SK-N-SH (cell line): Measurements from ENCODE around the gene NTNG1. TPM values are rescaled to one million over a fixed set of nuclear protein-coding genes. Genes with fewer than 3 reads are reported as not detected.

Source experiments
- CTCF ChIA-PET: fragments of 300-600, 350-600 bp; formaldehyde crosslinking; extraction: SDS; loops from one replicate; lab custom pipeline; 2021; lab: Yijun Ruan, JAX
- POLR2A ChIA-PET: fragments of 350-600 bp; sonication (Branson Sonifier 250); formaldehyde crosslinking; extraction: SDS; loops from one replicate; lab custom pipeline; 2020; ENCODE audit warnings: antibody characterized with exemption, inconsistent platforms; lab: Yijun Ruan, JAX
- DNase-seq: peaks from one replicate; pipeline ENCODE4 v3.0.0; 2012
- H2AFZ ChIP-seq: fragments of 200-600 bp; sonication (generic); 2 replicates; pipeline ENCODE4 v1.8.1; 2016; ENCODE audit warnings: antibody characterized with exemption, mild to moderate bottlenecking, low read depth
- H3F3A ChIP-seq: fragments of 200-600 bp; sonication (generic); replicated peaks from 2 replicates; pipeline ENCODE3; 2016; ENCODE audit warnings: antibody characterized with exemption, mild to moderate bottlenecking; ENCODE audit not compliant: insufficient read depth
- H3K27ac ChIP-seq, 2 experiments: fragments of 200-500 bp in 1 of 2; fragments of 200-600 bp in 1 of 2; sonication (Bioruptor generic) in 1 of 2; sonication (generic), shearing (Covaris generic) in 1 of 2; 2 replicates each; pipeline versions ENCODE4 v1.5.1 to v1.6.1; 2014 to 2016; ENCODE audit warnings: low read depth in 2 of 2, inconsistent platforms in 1 of 2, low read length in 1 of 2, mild to moderate bottlenecking in 1 of 2, mixed read lengths in 1 of 2
- H3K27me3 ChIP-seq: fragments of 200-600 bp; sonication (generic), shearing (Covaris generic); 2 replicates; pipeline ENCODE4 v1.6.1; 2016; ENCODE audit warnings: mixed run types; ENCODE audit not compliant: insufficient read depth
- H3K36me3 ChIP-seq, 2 experiments: fragments of 200-500 bp in 1 of 2; fragments of 200-600 bp in 1 of 2; sonication (Bioruptor generic) in 1 of 2; sonication (generic) in 1 of 2; replicated peaks in 1 of 2; 2 replicates each; pipeline versions ENCODE3 to v1.5.1; 2014 to 2016; ENCODE audit warnings: low read length in 1 of 2, mild to moderate bottlenecking in 1 of 2; ENCODE audit not compliant: insufficient read depth in 2 of 2, control insufficient read depth in 1 of 2
- H3K4me1 ChIP-seq, 2 experiments: fragments of 200-500 bp in 1 of 2; fragments of 200-600 bp in 1 of 2; sonication (Bioruptor generic) in 1 of 2; sonication (generic), shearing (Covaris generic) in 1 of 2; 2 replicates each; pipeline versions ENCODE4 v1.5.1 to v1.6.1; 2014 to 2016; ENCODE audit warnings: low read depth in 1 of 2, low read length in 1 of 2, mixed run types in 1 of 2; ENCODE audit not compliant: insufficient read depth in 2 of 2, control insufficient read depth in 1 of 2
- H3K4me2 ChIP-seq: fragments of 200-600 bp; sonication (generic), shearing (Covaris generic); 2 replicates; pipeline ENCODE4 v1.6.1; 2017; ENCODE audit warnings: mixed run types
- H3K4me3 ChIP-seq, 2 experiments: fragments of 200-500 bp in 1 of 2; fragments of 200-600 bp in 1 of 2; sonication (Bioruptor generic) in 1 of 2; sonication (generic), shearing (Covaris generic) in 1 of 2; 2 replicates each; pipeline versions ENCODE4 v1.5.1 to v1.8.1; 2014 to 2016; ENCODE audit warnings: low read depth in 2 of 2, inconsistent platforms in 1 of 2, low read length in 1 of 2, mild to moderate bottlenecking in 1 of 2, mixed read lengths in 1 of 2, moderate library complexity in 1 of 2
- H3K79me2 ChIP-seq: fragments of 200-600 bp; sonication (generic); 2 replicates; pipeline ENCODE4 v1.8.1; 2017; ENCODE audit warnings: mild to moderate bottlenecking; ENCODE audit not compliant: insufficient read depth
- H3K9ac ChIP-seq: fragments of 200-600 bp; sonication (generic); 2 replicates; pipeline ENCODE4 v1.6.1; 2017; ENCODE audit warnings: mixed run types
- H3K9me2 ChIP-seq: fragments of 200-600 bp; sonication (generic); 2 replicates; pipeline ENCODE4 v1.6.1; 2017; ENCODE audit warnings: mixed run types
- H3K9me3 ChIP-seq: fragments of 200-600 bp; sonication (generic); 2 replicates; pipeline ENCODE4 v1.6.1; 2017; ENCODE audit warnings: mixed run types, mild to moderate bottlenecking, moderate library complexity
- H4K20me1 ChIP-seq: fragments of 200-600 bp; sonication (generic); 2 replicates; pipeline ENCODE4 v1.6.1; 2017; ENCODE audit warnings: mild to moderate bottlenecking, mixed run types; ENCODE audit not compliant: insufficient read depth
- CHD2 ChIP-seq: fragments of 150-350 bp; IDR thresholded peaks from 2 replicates; pipeline ENCODE4 v1.6.1; 2018; ENCODE audit warnings: low read length; ENCODE audit not compliant: partially characterized antibody
- ELF1 ChIP-seq: IDR thresholded peaks from 2 replicates; pipeline ENCODE4 v1.4.0; 2012
- EP300 ChIP-seq, 2 experiments: IDR thresholded peaks; 2 replicates each; pipeline versions ENCODE4 v1.4.0 to v1.6.1; 2012; ENCODE audit warnings: borderline replicate concordance in 1 of 2, low read depth in 1 of 2, low read length in 1 of 2
- FOSL2 ChIP-seq: IDR thresholded peaks from 2 replicates; pipeline ENCODE4 v1.4.0; 2012; ENCODE audit warnings: low read depth, mild to moderate bottlenecking, moderate library complexity, borderline replicate concordance
- FOXJ3 ChIP-seq: sonication (generic); formaldehyde crosslinking; IDR thresholded peaks from 2 replicates; pipeline ENCODE4 v1.5.1; 2020; ENCODE audit warnings: mild to moderate bottlenecking, missing genetic modification reagents
- GABPA ChIP-seq: IDR thresholded peaks from 2 replicates; pipeline ENCODE4 v1.4.0; 2012; ENCODE audit warnings: low read depth, mild to moderate bottlenecking
- GATA2 ChIP-seq: sonication (generic); formaldehyde crosslinking; IDR thresholded peaks from 2 replicates; pipeline ENCODE4 v1.5.0; 2020; ENCODE audit warnings: mild to moderate bottlenecking, missing genetic modification reagents
- JUND ChIP-seq: IDR thresholded peaks from 2 replicates; pipeline ENCODE4 v1.4.0; 2012
- MXI1 ChIP-seq: IDR thresholded peaks from 2 replicates; pipeline ENCODE4 v1.6.1; 2012; ENCODE audit warnings: mild to moderate bottlenecking, low read depth, low read length, improper control_type of control experiment
- NFIC ChIP-seq: IDR thresholded peaks from 2 replicates; pipeline ENCODE4 v1.4.0; 2012; ENCODE audit warnings: borderline replicate concordance
- RCOR1 ChIP-seq: fragments of 150-350 bp; IDR thresholded peaks from 2 replicates; pipeline ENCODE4 v1.6.1; 2017; ENCODE audit warnings: antibody characterized with exemption, low read length
- RFX5 ChIP-seq: IDR thresholded peaks from 2 replicates; pipeline ENCODE4 v1.6.1; 2012; ENCODE audit warnings: mild to moderate bottlenecking, improper control_type of control experiment, low read length
- SIN3A ChIP-seq: IDR thresholded peaks from 2 replicates; pipeline ENCODE4 v1.6.1; 2012; ENCODE audit warnings: low read depth, mild to moderate bottlenecking, low read length, moderate library complexity, borderline replicate concordance
- SMC3 ChIP-seq: IDR thresholded peaks from 2 replicates; pipeline ENCODE4 v1.6.1; 2012; ENCODE audit warnings: low read depth, low read length, improper control_type of control experiment
- TCF12 ChIP-seq: IDR thresholded peaks from 2 replicates; pipeline ENCODE4 v1.4.0; 2012
- WGBS: methylation state at CpG from one replicate; pipeline ENCODE4 v1.1.6; 2017; ENCODE audit warnings: low lambda C conversion rate; 5-methylcytosine and 5-hydroxymethylcytosine counted together
- polyA plus RNA-seq, 3 experiments: library from polyadenylated mRNA; depleted of rRNA; stranded (reverse); fragments of >200 nt; gene quantifications; 2 replicates each; pipeline ENCODE4 v1.2.3, GENCODE V29; 2012
- TF ChIP-seq, protein P1 (sequence below): IDR thresholded peaks from 2 replicates; pipeline ENCODE4 v1.4.0; 2012; ENCODE audit warnings: low read depth, borderline replicate concordance
- TF ChIP-seq, protein P2 (sequence below): IDR thresholded peaks from 2 replicates; pipeline ENCODE4 v1.4.0; 2012; ENCODE audit warnings: low read depth
- TF ChIP-seq, protein P3 (sequence below): IDR thresholded peaks from 2 replicates; pipeline ENCODE4 v1.6.1; 2012; ENCODE audit warnings: mild to moderate bottlenecking, low read depth, low read length, moderate library complexity

NTNG1 gene
- polyA plus RNA-seq, 1 of the 3 experiments (the other 2 are of a cell fraction), result 0.03 TPM

DNA sequence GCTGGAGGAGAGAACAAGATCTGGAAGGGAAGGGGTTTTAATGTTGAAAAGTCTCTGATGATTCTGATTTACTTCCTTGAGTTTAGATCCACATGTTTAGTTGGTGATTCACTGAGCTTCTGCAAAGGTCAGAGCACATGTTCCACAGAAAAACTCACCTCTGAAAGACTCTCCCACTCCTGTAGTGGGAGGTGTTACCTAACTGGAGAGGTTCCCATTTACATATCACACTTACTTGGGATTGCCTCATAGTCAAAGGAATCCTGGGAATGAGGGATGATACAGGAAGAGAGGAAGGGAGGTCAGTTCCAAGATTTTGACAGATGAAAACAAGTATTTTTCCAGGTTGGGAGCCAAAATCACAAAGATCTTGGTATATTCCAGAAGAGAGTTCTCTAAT is 2.7 kb upstream of the NTNG1 start (continued):
- TF ChIP-seq, protein P1, sequence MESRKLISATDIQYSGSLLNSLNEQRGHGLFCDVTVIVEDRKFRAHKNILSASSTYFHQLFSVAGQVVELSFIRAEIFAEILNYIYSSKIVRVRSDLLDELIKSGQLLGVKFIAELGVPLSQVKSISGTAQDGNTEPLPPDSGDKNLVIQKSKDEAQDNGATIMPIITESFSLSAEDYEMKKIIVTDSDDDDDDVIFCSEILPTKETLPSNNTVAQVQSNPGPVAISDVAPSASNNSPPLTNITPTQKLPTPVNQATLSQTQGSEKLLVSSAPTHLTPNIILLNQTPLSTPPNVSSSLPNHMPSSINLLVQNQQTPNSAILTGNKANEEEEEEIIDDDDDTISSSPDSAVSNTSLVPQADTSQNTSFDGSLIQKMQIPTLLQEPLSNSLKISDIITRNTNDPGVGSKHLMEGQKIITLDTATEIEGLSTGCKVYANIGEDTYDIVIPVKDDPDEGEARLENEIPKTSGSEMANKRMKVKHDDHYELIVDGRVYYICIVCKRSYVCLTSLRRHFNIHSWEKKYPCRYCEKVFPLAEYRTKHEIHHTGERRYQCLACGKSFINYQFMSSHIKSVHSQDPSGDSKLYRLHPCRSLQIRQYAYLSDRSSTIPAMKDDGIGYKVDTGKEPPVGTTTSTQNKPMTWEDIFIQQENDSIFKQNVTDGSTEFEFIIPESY, result no peak
- TF ChIP-seq EP300 (IDR thresholded peaks at IDR 0.05; ENCODE audit: borderline replicate concordance in 1 of 2, low read depth in 1 of 2, low read length in 1 of 2) (no peak), MXI1 (no peak), FOSL2 (no peak), GABPA (no peak), NFIC (no peak), SIN3A (no peak), GATA2 (no peak)

DNA sequence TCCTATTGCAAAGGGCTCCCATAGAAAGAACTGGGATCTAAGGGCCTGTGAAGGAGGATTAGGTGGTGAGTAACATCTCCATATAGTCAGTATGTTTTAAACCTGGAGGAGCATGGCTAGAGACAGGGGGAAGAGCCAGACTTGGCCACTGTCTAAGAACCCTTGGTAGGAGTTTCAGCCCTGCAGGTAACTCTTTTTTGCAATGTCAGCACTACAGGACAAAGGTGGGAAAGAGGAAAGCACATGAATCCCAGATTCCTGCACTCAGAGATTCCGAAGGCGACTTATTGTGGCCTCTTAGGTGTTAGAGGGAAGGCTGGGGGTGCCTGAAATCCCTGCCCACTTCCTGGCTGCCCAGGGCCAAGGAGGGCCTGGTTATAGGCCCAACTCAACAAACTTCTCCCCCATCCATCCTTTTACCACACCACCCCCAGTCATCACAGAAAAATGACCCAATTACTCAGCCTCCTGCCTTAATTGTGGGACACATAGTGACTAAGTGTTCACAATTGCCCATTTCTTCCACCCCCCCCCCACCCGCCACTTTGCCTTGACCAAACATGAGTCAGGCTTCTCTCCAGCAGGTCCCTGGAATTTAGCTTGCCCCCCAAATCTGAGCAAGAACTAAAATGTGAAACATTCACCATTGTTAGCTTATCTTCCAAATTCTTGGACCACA is 1.9 kb upstream of the NTNG1 start:
- Histone ChIP-seq H3K27me3 (peaks cover 11% of the 10 kb centered on the region; the same call in 1 of the 2 replicates), H3K9ac (no peak overlapping the region), H3K9me2 (no peaks in the 10 kb centered on the region), H3K4me1 (peaks cover 0 to 13% of the 10 kb centered on the region in 2 experiments; a peak in 2 of 4 replicates), H3F3A (no peaks in the 10 kb centered on the region), H3K4me2 (no peak overlapping the region), H3K27ac (no peak overlapping the region), H3K9me3 (no peaks in the 10 kb centered on the region), H3K4me3 (no peak overlapping the region), H2AFZ (no peak overlapping the region), H3K79me2 (no peaks in the 10 kb centered on the region), H3K36me3 (no peaks in the 10 kb centered on the region), H4K20me1 (no peaks in the 10 kb centered on the region)
- 65% methylated on average over 3 of the region's 3 CpGs for WGBS
- no peak for TF ChIP-seq SIN3A
- ChIA-PET CTCF (interaction anchor here (1.0 kb wide), 2 partner anchors 180 to 390 kb away, joined by 3 read pairs; no protein-coding TSS in a partner anchor), POLR2A (no interaction called here)
- no peak for DNase-seq

DNA sequence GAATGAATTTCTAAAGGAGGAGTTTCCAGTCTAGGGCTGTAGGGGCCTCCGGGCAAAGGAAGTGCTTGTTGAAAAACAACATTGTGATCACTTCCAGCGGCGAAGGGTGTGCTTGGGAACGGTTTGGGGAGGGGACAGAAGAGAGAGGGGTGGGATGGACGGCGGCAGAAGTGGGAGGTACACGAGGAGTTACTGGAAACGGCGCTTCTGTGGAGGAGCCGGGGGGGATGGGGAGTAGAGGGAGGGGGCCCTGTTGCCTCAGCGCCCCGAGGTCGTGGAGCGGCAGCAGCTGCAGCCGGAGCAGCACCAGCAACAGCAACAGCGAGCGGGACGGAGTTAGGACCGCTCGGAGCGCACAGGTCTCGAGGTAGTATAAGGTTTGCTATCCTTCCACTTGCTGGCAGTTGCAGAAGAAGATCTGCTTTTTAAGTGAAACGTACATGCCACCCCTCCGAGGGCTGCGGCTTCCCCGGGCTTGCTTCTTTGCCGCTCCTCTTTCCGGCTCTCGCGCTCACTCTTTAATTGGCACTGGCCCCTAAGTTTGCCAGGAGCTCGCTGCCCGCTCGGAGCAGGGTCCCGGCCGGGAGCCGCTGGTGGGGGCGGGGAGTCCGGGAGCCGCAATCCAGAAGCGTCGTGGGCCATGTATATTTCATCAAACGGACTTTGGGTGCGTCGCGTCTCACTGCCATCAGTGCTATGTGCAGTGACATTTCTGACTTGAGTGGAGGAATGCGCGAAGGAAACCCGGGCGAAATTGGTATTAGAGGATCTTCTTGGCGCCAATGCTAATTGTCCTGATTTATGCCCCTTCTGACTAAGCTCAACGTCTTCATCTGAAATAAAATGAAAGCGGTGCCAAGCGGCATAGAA is 771 bp upstream of the NTNG1 start:
- Histone ChIP-seq H3K9me3 (no peaks in the 10 kb centered on the region), H3K27ac (no peak overlapping the region), H3F3A (no peaks in the 10 kb centered on the region), H3K36me3 (no peaks in the 10 kb centered on the region), H3K27me3 (peaks cover 11% of the 10 kb centered on the region; the same call in 1 of the 2 replicates), H3K4me1 (peaks cover 0 to 13% of the 10 kb centered on the region in 2 experiments; a peak in 2 of 4 replicates), H3K4me3 (peak overlapping the region; percentile 45 to 59), H3K9ac (no peak overlapping the region), H3K79me2 (no peaks in the 10 kb centered on the region), H4K20me1 (no peaks in the 10 kb centered on the region), H3K9me2 (no peaks in the 10 kb centered on the region), H3K4me2 (peak overlapping the region; percentile 91), H2AFZ (0 out of 2 replicates have a peak overlapping the region, but pooled peaks have one; percentile 56)
- WGBS, result 3% methylated on average over 32 of the region's 53 CpGs
- peak; percentile 65 for DNase-seq
- ChIA-PET POLR2A (no interaction called here), CTCF (interaction anchor here (1.0 kb wide), 2 partner anchors 181 to 389 kb away, joined by 3 read pairs; no protein-coding TSS in a partner anchor)
- TF ChIP-seq ELF1 (no peak), CHD2 (no peak), EP300 (IDR thresholded peaks at IDR 0.05; ENCODE audit: borderline replicate concordance in 1 of 2, low read depth in 1 of 2, low read length in 1 of 2) (no peak), RCOR1 (peak; percentile 48), FOXJ3 (CRISPR knock-in tag) (no peak), NFIC (no peak), RFX5 (no peak), JUND (no peak), MXI1 (peak; percentile 41; the same call in 1 of the 2 replicates), SMC3 (peak; percentile 5; the same call in 1 of the 2 replicates), TCF12 (no peak)
- TF ChIP-seq, protein P2, sequence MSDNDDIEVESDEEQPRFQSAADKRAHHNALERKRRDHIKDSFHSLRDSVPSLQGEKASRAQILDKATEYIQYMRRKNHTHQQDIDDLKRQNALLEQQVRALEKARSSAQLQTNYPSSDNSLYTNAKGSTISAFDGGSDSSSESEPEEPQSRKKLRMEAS, result no peak
- TF ChIP-seq, protein P3, sequence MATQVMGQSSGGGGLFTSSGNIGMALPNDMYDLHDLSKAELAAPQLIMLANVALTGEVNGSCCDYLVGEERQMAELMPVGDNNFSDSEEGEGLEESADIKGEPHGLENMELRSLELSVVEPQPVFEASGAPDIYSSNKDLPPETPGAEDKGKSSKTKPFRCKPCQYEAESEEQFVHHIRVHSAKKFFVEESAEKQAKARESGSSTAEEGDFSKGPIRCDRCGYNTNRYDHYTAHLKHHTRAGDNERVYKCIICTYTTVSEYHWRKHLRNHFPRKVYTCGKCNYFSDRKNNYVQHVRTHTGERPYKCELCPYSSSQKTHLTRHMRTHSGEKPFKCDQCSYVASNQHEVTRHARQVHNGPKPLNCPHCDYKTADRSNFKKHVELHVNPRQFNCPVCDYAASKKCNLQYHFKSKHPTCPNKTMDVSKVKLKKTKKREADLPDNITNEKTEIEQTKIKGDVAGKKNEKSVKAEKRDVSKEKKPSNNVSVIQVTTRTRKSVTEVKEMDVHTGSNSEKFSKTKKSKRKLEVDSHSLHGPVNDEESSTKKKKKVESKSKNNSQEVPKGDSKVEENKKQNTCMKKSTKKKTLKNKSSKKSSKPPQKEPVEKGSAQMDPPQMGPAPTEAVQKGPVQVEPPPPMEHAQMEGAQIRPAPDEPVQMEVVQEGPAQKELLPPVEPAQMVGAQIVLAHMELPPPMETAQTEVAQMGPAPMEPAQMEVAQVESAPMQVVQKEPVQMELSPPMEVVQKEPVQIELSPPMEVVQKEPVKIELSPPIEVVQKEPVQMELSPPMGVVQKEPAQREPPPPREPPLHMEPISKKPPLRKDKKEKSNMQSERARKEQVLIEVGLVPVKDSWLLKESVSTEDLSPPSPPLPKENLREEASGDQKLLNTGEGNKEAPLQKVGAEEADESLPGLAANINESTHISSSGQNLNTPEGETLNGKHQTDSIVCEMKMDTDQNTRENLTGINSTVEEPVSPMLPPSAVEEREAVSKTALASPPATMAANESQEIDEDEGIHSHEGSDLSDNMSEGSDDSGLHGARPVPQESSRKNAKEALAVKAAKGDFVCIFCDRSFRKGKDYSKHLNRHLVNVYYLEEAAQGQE, result no peak
